Sigmoid colon (tissue), 7 donors: ENCODE measurements around the gene C1orf21. TPM values are rescaled to one million over a fixed set of nuclear protein-coding genes. Genes with fewer than 3 reads are reported as not detected.

ENCODE experiments used
- DNase-seq: peaks from one replicate; pipeline ENCODE4 v3.0.0-alpha.2; 2019
- H3K27ac ChIP-seq, 4 donors: fragments of 200-600 bp; sonication (generic); one replicate each; pipeline ENCODE4 v1.5.1; 2016 to 2019; ENCODE audit warnings: mild to moderate bottlenecking in 1 of 4
- H3K27me3 ChIP-seq, 3 donors: fragments of 200-600 bp; sonication (generic); one replicate each; pipeline ENCODE4 v1.5.1; 2019; ENCODE audit warnings: mild to moderate bottlenecking in 1 of 3
- H3K36me3 ChIP-seq, 4 donors: fragments of 200-600 bp; sonication (generic); one replicate each; pipeline ENCODE4 v1.5.1; 2016 to 2019
- H3K4me1 ChIP-seq, 4 donors: fragments of 200-600 bp; sonication (generic); one replicate each; pipeline ENCODE4 v1.5.1; 2017 to 2019
- H3K4me3 ChIP-seq, 4 donors: fragments of 200-600 bp; sonication (generic); one replicate each; pipeline ENCODE4 v1.5.1; 2017 to 2019; ENCODE audit warnings: mild to moderate bottlenecking in 2 of 4, moderate library complexity in 1 of 4
- H3K9me3 ChIP-seq, 4 donors: fragments of 200-600 bp in 3 of 4; sonication (generic) in 3 of 4; one replicate each; pipeline versions ENCODE4 v1.5.1 to v1.6.1; 2013 to 2019
- CTCF ChIP-seq, 4 experiments: fragments of 450-650 bp in 3 of 4; fragments of 200-600 bp in 1 of 4; IDR thresholded peaks; one replicate each; pipeline ENCODE4 v1.5.1; 2016 to 2019; ENCODE audit warnings: antibody characterized with exemption in 4 of 4, mild to moderate bottlenecking in 3 of 4, moderate library complexity in 2 of 4
- EP300 ChIP-seq, 4 donors: sonication (generic); formaldehyde crosslinking; IDR thresholded peaks; one replicate each; pipeline ENCODE4 v1.6.1; 2017; ENCODE audit warnings: antibody characterized with exemption in 4 of 4
- POLR2A ChIP-seq, 2 donors: fragments of 450-650 bp; IDR thresholded peaks; one replicate each; pipeline ENCODE4 v1.6.1; 2016; ENCODE audit warnings: antibody characterized with exemption in 2 of 2, mild to moderate bottlenecking in 2 of 2, moderate library complexity in 2 of 2
- POLR2AphosphoS5 ChIP-seq, 4 donors: sonication (generic); formaldehyde crosslinking; IDR thresholded peaks; one replicate each; pipeline ENCODE4 v1.6.1; 2017; ENCODE audit warnings: antibody characterized with exemption in 4 of 4
- whole genome bisulfite sequencing, 2 donors: extraction: QIAGEN DNeasy Blood & Tissue Kit; methylation state at CpG; one replicate each; pipeline ENCODE4 v1.1.7; 2013; 5-methylcytosine and 5-hydroxymethylcytosine counted together
- intact Hi-C: fragments of 100-400 bp; cut with DNase I; formaldehyde crosslinking; loops from one replicate; pipeline ENCODE4 v1.15.1; 2023
- polyA plus RNA-seq, 3 donors: library from polyadenylated mRNA; stranded (reverse); fragments of 200-250 nt; gene quantifications; one replicate each; pipeline ENCODE4 v1.2.3, GENCODE V29; 2013
- total RNA-seq, 4 donors: library from RNA; depleted of rRNA; stranded (reverse); fragments of >200 nt; gene quantifications; one replicate each; pipeline ENCODE4 v1.1.0, GENCODE V29; 2016
- donor health status: healthy with polysubstance abuse.
- donor health status: Bipolar disorder and iron deficiency.
- donor health status: healthy.

C1orf21 gene
- total and polyA plus RNA-seq, 7 donors: 39.5 to 109 (median 80.0) TPM

DNA sequence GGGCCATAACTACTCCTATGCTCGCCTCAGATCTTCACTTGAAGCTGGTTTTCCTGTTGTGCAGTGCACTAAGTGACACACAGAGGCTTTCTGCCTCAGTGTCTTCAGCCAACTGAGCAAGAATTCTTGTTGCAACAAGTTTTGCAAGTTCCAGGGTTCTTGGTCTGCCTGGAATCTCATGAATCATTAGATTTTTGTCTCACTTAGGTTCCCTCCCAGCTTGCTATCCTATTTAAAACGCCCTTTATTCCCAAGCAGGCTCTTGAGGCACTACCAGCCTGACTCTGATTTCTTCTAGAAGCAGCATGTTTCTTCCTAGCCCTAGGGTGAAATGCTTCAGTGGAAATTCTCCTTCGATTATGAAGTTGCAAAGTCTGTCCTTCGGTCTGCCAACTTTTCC lies 158.8 kb downstream of the C1orf21 start:
- Histone ChIP-seq H3K27me3 (no peaks in the 10 kb centered on the region), H3K4me3 (no peak overlapping the region), H3K27ac (no peak overlapping the region), H3K9me3 (no peaks in the 10 kb centered on the region), H3K36me3 (peaks cover 0 to 3% (median 0%) of the 10 kb centered on the region in 4 donors), H3K4me1 (peaks cover 0 to 42% (median 28%) of the 10 kb centered on the region in 4 donors)
- no peak for TF ChIP-seq EP300 (IDR thresholded peaks at IDR 0.05)
- no peak for TF ChIP-seq POLR2AphosphoS5 (IDR thresholded peaks at IDR 0.05)
- TF ChIP-seq CTCF (IDR thresholded peaks at IDR 0.05): no peak
- TF ChIP-seq POLR2A (IDR thresholded peaks at IDR 0.05): no peak
- intact Hi-C loops: no loop called here
- 92% methylated on average over 4 of the region's 4 CpGs for WGBS, 2 donors
- no peak for DNase-seq

DNA sequence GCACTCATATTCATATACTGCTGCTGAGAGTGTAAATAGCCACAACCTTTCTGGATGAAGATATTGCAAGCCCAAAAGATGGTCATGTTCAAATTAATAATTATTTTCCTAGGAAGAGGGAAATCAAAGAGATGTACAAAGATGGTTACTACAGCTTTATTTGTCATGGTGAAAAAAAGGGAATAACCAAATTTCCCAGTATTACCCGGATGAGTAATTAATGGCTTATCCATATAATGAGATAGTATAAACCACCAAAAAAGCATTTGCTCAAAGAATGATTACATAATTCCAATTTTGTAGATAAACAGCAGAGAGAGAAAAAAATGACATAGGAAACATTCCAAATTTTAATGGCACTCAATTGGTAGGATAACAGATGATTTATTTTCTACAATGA lies 165.6 kb downstream of the C1orf21 start:
- H3K4me1 ChIP-seq: peaks cover 0 to 16% (median 8%) of the 10 kb centered on the region in 4 donors
- H3K27me3 ChIP-seq: no peaks in the 10 kb centered on the region
- no peak overlapping the region for H3K27ac ChIP-seq
- WGBS, 2 donors: 87 to 95% methylated on average over 1 of the region's 1 CpG
- no peak for DNase-seq
- intact Hi-C loops: no loop called here
- TF ChIP-seq EP300 (IDR thresholded peaks at IDR 0.05): no peak
- TF ChIP-seq CTCF (IDR thresholded peaks at IDR 0.05): no peak
- H3K9me3 ChIP-seq: no peaks in the 10 kb centered on the region
- H3K4me3 ChIP-seq: no peak overlapping the region
- H3K36me3 ChIP-seq: no peaks in the 10 kb centered on the region

GRCh38 chr1:184553845-184554244 lies 167.0 kb downstream of the C1orf21 start:
- Histone ChIP-seq H3K27me3 (no peaks in the 10 kb centered on the region), H3K36me3 (no peaks in the 10 kb centered on the region), H3K4me1 (peaks cover 0 to 11% (median 5%) of the 10 kb centered on the region in 4 donors), H3K9me3 (no peaks in the 10 kb centered on the region), H3K27ac (no peak overlapping the region), H3K4me3 (no peak overlapping the region)
- no peak for DNase-seq
- no peak for TF ChIP-seq POLR2AphosphoS5 (IDR thresholded peaks at IDR 0.05)
- TF ChIP-seq CTCF (IDR thresholded peaks at IDR 0.05): no peak
- TF ChIP-seq EP300 (IDR thresholded peaks at IDR 0.05): no peak
- no peak for TF ChIP-seq POLR2A (IDR thresholded peaks at IDR 0.05)
- WGBS, 2 donors: 44 to 69% methylated on average over 2 of the region's 2 CpGs
- intact Hi-C loops: no loop called here

DNA sequence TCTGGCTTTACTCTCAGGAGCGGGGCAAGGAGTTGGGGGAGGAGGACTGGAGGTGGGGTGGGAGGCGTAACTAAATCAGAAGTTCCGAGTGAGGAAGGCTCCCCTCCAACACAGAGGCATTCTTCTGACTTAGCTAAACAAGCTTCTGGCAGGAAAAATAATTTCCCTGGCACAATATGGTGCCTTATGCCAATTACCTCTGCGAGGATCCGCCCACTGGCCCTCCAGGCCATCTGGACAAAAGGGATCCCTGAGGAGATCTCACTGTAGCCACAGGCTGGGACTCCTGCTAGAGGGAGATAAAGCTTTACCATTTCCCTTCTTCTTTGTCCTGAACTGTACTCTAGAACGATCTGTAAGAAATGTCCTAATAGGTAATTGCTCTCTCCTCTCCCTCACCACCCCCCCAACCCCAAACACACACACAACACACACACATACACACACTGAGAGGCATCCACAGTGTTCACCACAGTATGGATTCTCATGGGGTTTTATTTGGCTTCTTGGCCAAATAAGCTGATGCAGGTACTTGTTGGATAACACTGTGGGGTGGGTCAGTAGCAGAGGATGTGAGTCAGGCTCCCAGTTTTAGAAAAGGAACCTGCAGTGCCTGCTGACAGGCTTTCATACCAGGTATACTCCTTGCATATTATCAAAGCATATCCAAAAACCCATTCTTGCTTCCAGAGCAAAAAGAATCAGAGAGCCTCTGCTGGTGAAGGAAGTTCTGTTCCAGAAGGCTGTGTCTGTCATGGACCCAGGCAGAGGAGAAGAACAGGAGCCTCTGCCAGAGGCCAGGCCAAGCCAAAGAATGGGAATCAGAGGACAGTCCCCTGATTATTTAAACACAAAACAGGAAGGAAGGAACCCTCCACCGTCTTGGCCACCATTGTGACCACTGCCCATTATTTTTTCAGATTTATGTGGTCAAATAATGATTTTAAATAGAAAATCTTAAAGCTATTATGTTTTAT lies 169.1 kb downstream of the C1orf21 start:
- Histone ChIP-seq H3K9me3 (no peaks in the 10 kb centered on the region), H3K27ac (peak overlapping the region in 2 of 4 donors; percentile 16 to 54), H3K27me3 (no peaks in the 10 kb centered on the region), H3K4me3 (no peak overlapping the region), H3K4me1 (peaks cover 0 to 7% (median 2%) of the 10 kb centered on the region in 4 donors), H3K36me3 (no peaks in the 10 kb centered on the region)
- TF ChIP-seq POLR2A (IDR thresholded peaks at IDR 0.05): no peak
- TF ChIP-seq CTCF (IDR thresholded peaks at IDR 0.05): no peak
- no peak for TF ChIP-seq EP300 (IDR thresholded peaks at IDR 0.05)
- no peak for TF ChIP-seq POLR2AphosphoS5 (IDR thresholded peaks at IDR 0.05)
- intact Hi-C loops: no loop called here
- no peak for DNase-seq
- 86 to 93% methylated on average over 7 of the region's 7 CpGs for WGBS, 2 donors
